Parathyroid adenoma (tissue), 2 donors: ENCODE measurements around the gene PSMF1.

ENCODE experiments used
- H2AFZ ChIP-seq: fragments of 300-600 bp; sonication (generic); one replicate; pipeline ENCODE4 v1.7.0; 2017; ENCODE audit warnings: antibody characterized with exemption, mild to moderate bottlenecking
- H3K27ac ChIP-seq: fragments of 300-600 bp; sonication (generic); one replicate; pipeline ENCODE4 v1.7.0; 2017
- H3K27me3 ChIP-seq: fragments of 300-600 bp; sonication (generic); one replicate; pipeline ENCODE4 v1.7.0; 2017; ENCODE audit warnings: low read length; ENCODE audit not compliant: control insufficient read depth, insufficient read depth
- H3K36me3 ChIP-seq: fragments of 300-600 bp; sonication (generic); one replicate; pipeline ENCODE4 v1.7.0; 2017; ENCODE audit warnings: low read length; ENCODE audit not compliant: control insufficient read depth, insufficient read depth
- H3K4me1 ChIP-seq: fragments of 300-600 bp; sonication (generic); one replicate; pipeline ENCODE4 v1.7.0; 2017; ENCODE audit warnings: control low read depth
- H3K4me2 ChIP-seq: fragments of 300-600 bp; sonication (generic); one replicate; pipeline ENCODE4 v1.7.0; 2017; ENCODE audit warnings: low read length
- H3K4me3 ChIP-seq: fragments of 300-600 bp; sonication (generic); one replicate; pipeline ENCODE4 v1.7.0; 2017; ENCODE audit warnings: low read depth, low read length
- H3K79me2 ChIP-seq: fragments of 300-600 bp; sonication (generic); one replicate; pipeline ENCODE4 v1.7.0; 2017; ENCODE audit warnings: control low read depth
- H3K9ac ChIP-seq: fragments of 300-600 bp; sonication (generic); one replicate; pipeline ENCODE4 v1.7.0; 2017; ENCODE audit warnings: mild to moderate bottlenecking
- H3K9me3 ChIP-seq: fragments of 300-600 bp; sonication (generic); one replicate; pipeline ENCODE4 v1.7.0; 2017; ENCODE audit warnings: low read length; ENCODE audit not compliant: control insufficient read depth
- TF ChIP-seq, protein P1 (sequence below): fragments of 300-600 bp; sonication (generic); IDR thresholded peaks from one replicate; pipeline ENCODE4 v1.7.0; 2017; ENCODE audit warnings: antibody characterized with exemption, mild to moderate bottlenecking
- donor health status: primary hyperparathyroidism.

The PSMF1 gene

DNA sequence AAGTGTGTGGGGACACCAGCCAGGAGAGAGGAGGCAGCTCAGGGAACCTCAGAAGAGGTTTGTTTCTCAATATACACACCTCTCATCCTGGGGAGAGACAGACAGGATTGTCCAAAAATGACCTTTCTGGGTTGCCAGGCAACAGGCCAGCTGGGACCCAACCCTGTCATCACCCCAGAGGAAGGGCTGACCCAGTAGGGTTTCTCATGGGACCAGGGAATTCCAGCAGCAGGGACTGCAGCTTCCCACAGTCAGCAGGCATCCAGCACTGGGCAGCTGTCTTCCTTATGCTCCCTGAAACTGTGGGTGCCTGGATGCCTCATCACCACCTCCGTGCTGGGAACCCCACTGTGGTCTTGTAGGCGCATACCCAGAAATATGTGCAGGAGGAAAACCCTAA lies 86.2 kb downstream of the PSMF1 start:
- H2AFZ ChIP-seq: no peak overlapping the region
- TF ChIP-seq, protein P1, sequence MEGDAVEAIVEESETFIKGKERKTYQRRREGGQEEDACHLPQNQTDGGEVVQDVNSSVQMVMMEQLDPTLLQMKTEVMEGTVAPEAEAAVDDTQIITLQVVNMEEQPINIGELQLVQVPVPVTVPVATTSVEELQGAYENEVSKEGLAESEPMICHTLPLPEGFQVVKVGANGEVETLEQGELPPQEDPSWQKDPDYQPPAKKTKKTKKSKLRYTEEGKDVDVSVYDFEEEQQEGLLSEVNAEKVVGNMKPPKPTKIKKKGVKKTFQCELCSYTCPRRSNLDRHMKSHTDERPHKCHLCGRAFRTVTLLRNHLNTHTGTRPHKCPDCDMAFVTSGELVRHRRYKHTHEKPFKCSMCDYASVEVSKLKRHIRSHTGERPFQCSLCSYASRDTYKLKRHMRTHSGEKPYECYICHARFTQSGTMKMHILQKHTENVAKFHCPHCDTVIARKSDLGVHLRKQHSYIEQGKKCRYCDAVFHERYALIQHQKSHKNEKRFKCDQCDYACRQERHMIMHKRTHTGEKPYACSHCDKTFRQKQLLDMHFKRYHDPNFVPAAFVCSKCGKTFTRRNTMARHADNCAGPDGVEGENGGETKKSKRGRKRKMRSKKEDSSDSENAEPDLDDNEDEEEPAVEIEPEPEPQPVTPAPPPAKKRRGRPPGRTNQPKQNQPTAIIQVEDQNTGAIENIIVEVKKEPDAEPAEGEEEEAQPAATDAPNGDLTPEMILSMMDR: no peak
- H3K9ac ChIP-seq: no peak overlapping the region
- H3K27ac ChIP-seq: no peak overlapping the region
- no peaks in the 10 kb centered on the region for H3K4me1 ChIP-seq
- no peaks in the 10 kb centered on the region for H3K27me3 ChIP-seq
- H3K79me2 ChIP-seq: no peaks in the 10 kb centered on the region
- H3K36me3 ChIP-seq: no peaks in the 10 kb centered on the region
- no peaks in the 10 kb centered on the region for H3K9me3 ChIP-seq
- no peak overlapping the region for H3K4me3 ChIP-seq
- H3K4me2 ChIP-seq: no peak overlapping the region

DNA sequence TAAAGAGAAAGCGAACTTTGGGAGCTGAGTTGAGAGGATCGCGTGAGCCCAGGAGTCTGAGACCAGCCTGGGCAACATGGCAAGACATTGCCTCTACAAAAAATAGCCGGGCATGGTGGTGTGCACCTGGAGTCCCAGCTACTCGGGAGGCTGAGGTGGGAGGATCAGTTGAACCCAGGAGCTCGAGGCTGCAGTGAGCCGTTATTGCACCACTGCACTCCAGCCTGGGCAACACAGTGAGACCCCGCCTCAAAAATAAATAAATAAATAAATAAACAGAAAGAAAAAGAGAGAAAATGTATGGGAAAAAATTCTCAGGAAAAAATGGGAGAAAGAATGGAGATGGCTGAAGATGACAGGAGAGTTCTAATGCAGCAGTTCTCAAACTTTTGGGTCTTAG lies 87.4 kb downstream of the PSMF1 start:
- no peaks in the 10 kb centered on the region for H3K36me3 ChIP-seq
- no peaks in the 10 kb centered on the region for H3K79me2 ChIP-seq
- H3K27me3 ChIP-seq: no peaks in the 10 kb centered on the region
- no peak overlapping the region for H2AFZ ChIP-seq
- H3K27ac ChIP-seq: no peak overlapping the region
- no peaks in the 10 kb centered on the region for H3K9me3 ChIP-seq
- no peaks in the 10 kb centered on the region for H3K4me1 ChIP-seq
- H3K4me2 ChIP-seq: no peak overlapping the region
- TF ChIP-seq, protein P1: no peak
- no peak overlapping the region for H3K4me3 ChIP-seq
- no peak overlapping the region for H3K9ac ChIP-seq

DNA sequence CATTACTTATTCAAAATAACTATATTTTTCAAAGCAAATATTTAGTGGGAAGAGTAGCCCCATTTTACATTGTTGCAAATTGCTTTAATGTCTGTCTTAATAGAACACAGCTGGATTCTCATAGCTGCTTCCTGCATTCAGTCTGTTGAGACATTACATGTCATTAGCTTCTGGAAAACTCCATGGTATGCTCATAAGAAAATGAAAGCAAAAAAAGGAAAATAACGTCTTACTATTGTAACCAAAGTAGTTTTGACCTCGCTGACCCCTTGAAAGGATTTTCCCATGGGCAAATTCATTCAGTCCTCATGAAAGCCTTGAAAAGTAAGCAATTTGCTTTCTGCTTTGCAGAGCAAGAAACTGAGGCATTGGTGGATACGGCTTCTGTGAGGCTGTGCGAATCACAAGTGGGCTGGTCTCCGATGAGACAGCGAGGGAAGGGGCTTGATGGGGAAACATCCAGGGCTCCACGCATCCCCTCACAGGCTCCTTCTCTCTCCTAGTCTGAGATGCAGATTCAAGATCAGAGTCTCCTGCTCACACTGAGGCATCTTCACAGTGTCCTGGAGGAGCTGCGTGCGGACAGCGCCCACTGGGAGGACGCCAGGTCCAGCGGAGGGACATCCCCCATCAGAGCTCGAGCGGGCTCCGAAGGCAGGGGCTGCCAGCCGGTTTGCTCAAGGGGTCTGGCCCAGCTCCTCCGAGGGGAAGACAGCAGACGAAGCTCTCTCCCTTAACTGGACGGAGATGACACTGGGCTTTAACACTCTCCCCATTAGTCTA lies 88.2 kb downstream of the PSMF1 start:
- no peaks in the 10 kb centered on the region for H3K4me1 ChIP-seq
- TF ChIP-seq, protein P1: no peak
- H3K27me3 ChIP-seq: no peaks in the 10 kb centered on the region
- no peak overlapping the region for H3K9ac ChIP-seq
- H3K27ac ChIP-seq: no peak overlapping the region
- no peaks in the 10 kb centered on the region for H3K9me3 ChIP-seq
- no peak overlapping the region for H3K4me3 ChIP-seq
- H2AFZ ChIP-seq: no peak overlapping the region
- H3K4me2 ChIP-seq: no peak overlapping the region
- H3K36me3 ChIP-seq: no peaks in the 10 kb centered on the region
- no peaks in the 10 kb centered on the region for H3K79me2 ChIP-seq

- H3K9ac ChIP-seq: no peak overlapping the region
- no peaks in the 10 kb centered on the region for H3K36me3 ChIP-seq
- no peaks in the 10 kb centered on the region for H3K27me3 ChIP-seq
- H3K9me3 ChIP-seq: no peaks in the 10 kb centered on the region
- H3K27ac ChIP-seq: no peak overlapping the region
- H2AFZ ChIP-seq: no peak overlapping the region
- H3K4me3 ChIP-seq: no peak overlapping the region
- no peak overlapping the region for H3K4me2 ChIP-seq
- no peaks in the 10 kb centered on the region for H3K4me1 ChIP-seq
- H3K79me2 ChIP-seq: no peaks in the 10 kb centered on the region
- TF ChIP-seq, protein P1: no peak
Measured at GRCh38 chr20:1207293-1207878, 89.0 kb downstream of the PSMF1 start.
